ENCODE measurements around the gene HIRA.
"Not testable (repeated sequence)": the region's sequence is repeated elsewhere in the genome, so short reads cannot be mapped to it uniquely, and the experiment has no call there.

The HIRA gene

GRCh38 chr22:19382240-19382639 lies 49.3 kb downstream of the HIRA start:
- DNase-seq = no peak

GRCh38 chr22:19378344-19378674 lies 53.2 kb downstream of the HIRA start:
- no peak for DNase-seq

GRCh38 chr22:19377565-19378343 lies 53.8 kb downstream of the HIRA start:
- DNase-seq = no peak

- DNase-seq = no peak
Measured at GRCh38 chr22:19376971-19377370, 54.6 kb downstream of the HIRA start.

- DNase-seq = no peak
Measured at GRCh38 chr22:19376247-19376646, 55.3 kb downstream of the HIRA start.

GRCh38 chr22:19375435-19375834 lies 56.1 kb downstream of the HIRA start:
- no peak for DNase-seq

- DNase-seq = no peak
Measured at GRCh38 chr22:19374410-19374809, 57.1 kb downstream of the HIRA start.

- DNase-seq = no peak
Measured at GRCh38 chr22:19373450-19373849, 58.1 kb downstream of the HIRA start.

GRCh38 chr22:19371893-19372292 lies 59.6 kb downstream of the HIRA start:
- no peak for DNase-seq

GRCh38 chr22:19368876-19369275 lies 62.7 kb downstream of the HIRA start:
- no peak for DNase-seq

GRCh38 chr22:19367763-19368367 lies 63.7 kb downstream of the HIRA start:
- no peak for DNase-seq

GRCh38 chr22:19363541-19363940 lies 68.0 kb downstream of the HIRA start:
- DNase-seq = not testable (repeated sequence)

- peak; percentile 72 for DNase-seq
Measured at GRCh38 chr22:19361501-19362103, 69.9 kb downstream of the HIRA start.

- no peak for DNase-seq
Measured at GRCh38 chr22:19360862-19361261, 70.7 kb downstream of the HIRA start.

GRCh38 chr22:19360300-19360792 lies 71.2 kb downstream of the HIRA start:
- DNase-seq = no peak

GRCh38 chr22:19359554-19360299 lies 71.8 kb downstream of the HIRA start:
- no peak for DNase-seq

- DNase-seq = no peak
Measured at GRCh38 chr22:19358703-19359553, 72.6 kb downstream of the HIRA start.

GRCh38 chr22:19358195-19358594 lies 73.3 kb downstream of the HIRA start:
- no peak for DNase-seq

- no peak for DNase-seq
Measured at GRCh38 chr22:19357270-19358105, 74.0 kb downstream of the HIRA start.

GRCh38 chr22:19356708-19357269 lies 74.7 kb downstream of the HIRA start:
- no peak for DNase-seq
